GM18867 (cell line): ENCODE results near the gene TIGAR.

Experiments
- ATAC-seq: cut with Tn5 transposase; IDR thresholded peaks from one replicate; pipeline ENCODE4 v1.9.1; 2021; ENCODE audit warnings: mild to moderate bottlenecking, moderate library complexity; ENCODE audit not compliant: unreplicated experiment

The TIGAR gene

DNA sequence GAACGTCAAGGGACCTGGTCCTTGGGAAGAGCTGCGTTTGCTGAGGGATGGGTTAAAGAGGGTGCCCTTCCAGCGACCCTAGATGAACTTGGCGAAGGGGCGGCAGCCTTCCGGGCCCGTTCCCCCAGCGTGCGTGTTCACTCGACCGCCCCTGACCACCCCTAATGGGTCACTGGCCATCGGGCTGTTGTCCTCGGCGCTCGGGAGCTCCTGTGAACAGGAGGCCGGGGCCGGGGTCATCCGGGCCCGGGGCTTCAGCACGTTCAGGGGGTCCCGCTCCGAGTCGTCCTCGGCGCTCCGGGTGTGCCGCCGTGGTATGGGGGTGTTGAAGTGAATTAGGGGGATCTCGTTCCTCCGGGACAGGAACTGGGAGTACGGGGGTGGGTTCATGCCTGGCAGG, 49.3 kb downstream of the TIGAR start:
- no peak for ATAC-seq

DNA sequence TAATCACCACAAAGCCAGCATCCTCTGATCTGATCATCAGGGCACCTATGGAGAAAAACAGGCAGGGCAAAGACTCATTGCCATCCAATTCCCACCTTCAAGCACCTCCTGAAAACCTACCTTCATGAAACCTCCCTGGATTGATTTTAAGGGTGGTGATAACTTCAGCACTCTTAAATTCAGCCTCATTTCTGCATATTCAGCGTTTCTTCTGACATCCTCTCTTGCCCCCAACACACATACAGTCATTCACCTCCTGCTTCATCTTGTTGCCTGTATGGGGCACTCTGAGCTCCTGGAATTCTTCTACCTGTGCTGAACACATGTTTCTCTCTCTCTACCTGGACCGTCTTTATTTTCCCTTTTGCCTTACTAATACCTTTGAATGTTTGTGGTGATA, 51.6 kb downstream of the TIGAR start:
- ATAC-seq: no peak

DNA sequence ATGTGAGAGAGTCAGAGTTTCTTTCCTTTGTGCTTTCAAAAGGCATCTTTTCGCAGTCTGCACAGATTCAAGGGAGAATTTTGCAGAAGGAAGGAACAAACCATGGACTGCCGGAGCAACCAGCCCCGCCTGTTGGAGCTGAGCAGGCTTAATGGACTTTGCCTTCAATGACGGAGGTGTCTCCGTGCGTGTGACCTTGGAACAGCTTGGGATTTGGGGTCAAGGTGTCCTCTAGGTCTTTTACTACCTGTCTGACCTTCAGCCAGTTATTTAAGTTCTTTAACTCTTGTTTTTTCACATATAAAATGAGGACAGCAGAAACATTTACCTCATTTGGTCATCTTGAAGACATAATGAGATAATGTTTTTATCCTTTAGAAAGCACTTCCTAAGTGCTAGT, 54.4 kb downstream of the TIGAR start:
- no peak for ATAC-seq

DNA sequence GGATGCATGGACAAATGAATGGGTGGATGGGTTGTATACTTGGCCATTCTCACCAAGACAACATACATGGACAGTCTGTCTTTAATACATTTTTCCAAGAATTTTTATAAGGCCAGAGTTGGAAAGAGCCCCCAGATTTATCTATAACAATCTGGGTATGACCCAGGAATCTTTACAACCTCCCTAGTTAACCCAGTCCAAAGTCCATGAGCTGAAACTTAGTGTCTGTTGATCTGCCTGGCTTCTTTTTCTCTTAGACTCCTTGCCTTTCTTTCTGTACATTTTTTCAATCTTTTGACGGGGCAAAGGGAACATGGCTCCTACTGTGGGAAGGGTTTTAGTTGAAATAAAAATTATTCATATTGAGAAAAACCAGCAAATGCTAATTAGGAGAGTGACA, 57.8 kb downstream of the TIGAR start:
- no peak for ATAC-seq

DNA sequence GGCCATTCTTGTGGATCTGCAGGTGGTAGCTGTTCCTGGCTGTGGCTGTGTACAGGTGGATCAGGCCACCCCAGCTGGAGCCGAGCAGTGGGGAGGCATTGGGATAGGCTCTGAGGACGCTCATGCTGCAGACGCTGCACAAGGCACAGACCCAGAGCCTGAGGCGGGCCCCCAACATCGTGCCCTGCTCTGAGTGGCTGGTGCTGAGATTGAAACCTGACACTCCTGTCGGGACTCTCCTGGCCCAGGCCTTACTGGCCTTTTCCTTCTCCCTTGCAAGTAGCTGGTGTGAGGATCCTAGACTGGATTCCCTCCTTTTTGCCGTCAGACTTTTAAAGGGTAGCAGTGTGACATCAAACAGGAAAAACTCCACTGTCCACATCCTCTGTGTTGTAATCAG, 58.4 kb downstream of the TIGAR start, which contains the start of gene FGF23:
FGF23 (minus strand) TSS at position 308 of the 400 bp plus-strand sequence; CDS start at position 178, 130 bp downstream.
- no peak for ATAC-seq

DNA sequence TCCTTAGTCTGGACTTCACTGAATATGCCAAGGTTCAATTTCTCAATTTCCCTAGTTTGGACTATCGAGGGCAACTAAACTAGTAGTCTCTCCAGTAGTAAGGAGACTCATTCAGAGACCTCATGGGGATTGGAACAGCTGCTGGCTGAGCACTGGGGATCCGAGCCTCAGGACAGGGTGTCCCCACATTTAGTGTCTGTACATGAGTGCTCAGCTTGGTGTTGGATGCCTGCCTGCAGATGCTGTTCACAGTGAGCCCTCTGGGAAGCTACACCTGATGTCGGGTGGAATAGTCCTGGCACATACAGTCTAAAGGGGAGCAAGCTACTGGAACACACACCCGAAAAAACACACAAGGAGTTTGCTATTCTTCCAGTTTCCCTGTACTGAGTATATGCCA, 59.3 kb downstream of the TIGAR start:
- no peak for ATAC-seq

DNA sequence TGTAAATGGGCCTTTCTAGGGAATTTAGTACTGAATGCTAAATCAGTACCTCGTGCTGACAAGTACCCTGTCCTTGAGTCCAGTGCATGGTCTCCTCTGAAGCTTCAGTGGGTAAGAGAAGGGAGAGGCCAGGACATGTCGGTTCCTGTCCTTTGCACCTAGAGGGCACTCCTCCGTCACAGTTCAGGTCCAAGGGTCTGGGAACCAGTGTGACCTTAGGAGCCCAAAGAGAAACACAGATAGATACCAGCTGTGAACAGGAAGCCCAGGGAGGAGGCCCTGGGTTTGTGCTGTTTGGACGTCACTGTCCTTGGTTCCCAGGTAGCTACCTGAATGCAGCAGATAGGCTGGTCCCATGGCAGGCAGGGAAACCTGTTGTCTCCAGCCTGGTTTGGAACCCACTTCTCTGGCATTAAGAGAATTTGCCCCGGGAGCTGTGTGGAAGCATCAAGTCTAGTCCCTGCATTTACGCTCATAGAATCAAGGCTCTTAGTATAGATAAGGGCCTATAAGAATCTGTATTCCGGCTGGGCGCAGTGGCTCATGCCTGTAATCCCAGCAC, 62.4 kb downstream of the TIGAR start:
- ATAC-seq: no peak

DNA sequence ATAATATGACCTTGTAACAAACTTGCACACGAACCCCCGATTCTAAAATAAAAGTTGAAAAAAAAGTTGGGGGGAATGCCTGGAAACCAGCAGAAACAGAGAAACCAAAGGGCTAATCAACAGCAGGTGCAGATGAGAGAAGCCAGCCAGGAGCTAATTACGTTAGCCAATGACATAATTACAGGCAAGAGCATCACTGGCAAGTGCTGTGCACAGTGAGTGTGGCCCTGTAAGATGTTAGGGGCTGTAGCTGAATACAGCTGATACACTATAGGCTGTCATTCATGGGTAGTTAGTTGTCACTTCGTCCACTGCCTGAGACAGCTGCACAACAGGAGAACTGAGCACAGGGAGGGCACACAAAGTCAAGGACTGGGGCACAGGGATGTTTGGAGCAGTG, 65.8 kb downstream of the TIGAR start:
- ATAC-seq: no peak

DNA sequence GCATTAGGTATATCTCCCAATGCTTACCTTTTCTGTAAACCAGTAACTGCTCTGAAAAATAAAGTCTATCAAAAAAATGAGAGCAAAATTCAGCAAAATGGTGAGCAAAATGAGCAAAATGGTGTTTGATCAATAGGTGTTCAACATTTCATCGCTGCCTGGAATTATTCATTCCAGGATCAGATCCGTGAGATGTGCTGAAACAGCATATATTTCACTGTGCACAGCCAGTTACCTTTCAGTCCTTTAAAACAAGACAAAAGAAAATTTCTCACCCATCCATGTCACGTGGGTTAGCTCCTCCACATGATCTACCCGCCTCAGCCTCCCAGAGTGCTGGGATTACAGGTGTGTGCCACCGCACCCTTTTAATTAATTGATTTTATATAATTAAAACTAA, 66.6 kb downstream of the TIGAR start:
- ATAC-seq: no peak

DNA sequence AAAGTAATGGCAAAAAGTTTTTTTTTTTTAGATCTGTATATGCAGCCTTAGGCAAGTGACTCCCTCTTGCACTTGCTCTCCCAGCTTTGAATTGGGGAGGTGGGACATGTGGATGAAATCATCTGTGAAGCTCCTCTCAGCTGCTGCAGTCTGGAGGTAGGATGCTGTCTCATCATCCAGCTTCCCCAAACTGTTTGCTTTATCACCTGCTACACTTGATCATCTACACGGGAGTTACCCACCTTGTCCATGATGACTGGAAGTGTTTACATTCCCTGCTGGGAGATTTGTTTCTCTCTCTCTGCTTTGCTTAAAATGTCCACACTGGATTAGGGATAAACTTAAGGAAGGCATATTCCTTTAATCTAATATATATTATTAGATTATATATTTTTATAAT, 67.0 kb downstream of the TIGAR start:
- no peak for ATAC-seq

DNA sequence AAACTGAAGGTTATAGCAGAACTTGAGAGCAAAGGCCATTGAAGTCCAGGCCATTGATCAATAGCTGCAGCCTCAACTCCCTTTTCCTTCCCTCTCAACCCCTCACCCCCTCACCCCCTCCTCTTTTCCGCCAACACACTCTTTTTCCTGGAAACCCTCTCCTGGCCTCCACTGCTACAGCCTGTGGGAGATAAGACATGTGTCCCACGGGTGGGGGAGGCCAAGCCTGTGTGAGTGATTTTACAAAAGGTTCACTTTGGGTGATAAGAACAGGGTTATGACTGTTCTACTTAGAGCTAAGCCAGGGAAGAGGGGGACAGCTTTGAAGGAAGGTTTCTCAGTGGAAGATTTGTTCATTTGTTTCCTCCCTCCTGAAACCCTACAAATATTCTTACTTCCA, 67.6 kb downstream of the TIGAR start:
- ATAC-seq: no peak

DNA sequence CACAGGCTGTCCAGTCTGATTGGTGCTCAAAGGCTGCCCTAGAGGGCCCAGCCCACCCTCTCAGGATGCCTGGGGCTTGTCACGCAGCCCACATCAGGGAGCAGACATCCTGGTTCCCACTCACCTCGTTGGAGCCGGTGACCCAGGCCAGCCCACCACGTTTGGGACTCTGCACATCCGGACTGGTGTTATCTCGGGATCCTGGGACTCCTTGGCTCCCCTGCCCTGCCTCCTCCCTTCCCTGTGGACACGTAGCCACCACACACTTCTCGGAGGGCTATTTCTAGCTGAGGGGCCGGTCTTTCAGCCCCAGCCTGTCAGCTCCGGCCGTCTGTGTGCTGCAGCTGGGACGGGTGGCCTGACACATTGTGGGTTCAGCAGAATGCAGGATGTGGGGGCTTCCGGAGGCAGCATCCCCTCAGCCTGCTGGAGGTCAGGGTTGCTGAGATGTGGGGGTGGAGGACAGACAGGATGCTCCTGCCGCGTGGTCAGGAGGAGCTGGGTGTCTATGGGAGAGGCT, 71.3 kb downstream of the TIGAR start:
- no peak for ATAC-seq

DNA sequence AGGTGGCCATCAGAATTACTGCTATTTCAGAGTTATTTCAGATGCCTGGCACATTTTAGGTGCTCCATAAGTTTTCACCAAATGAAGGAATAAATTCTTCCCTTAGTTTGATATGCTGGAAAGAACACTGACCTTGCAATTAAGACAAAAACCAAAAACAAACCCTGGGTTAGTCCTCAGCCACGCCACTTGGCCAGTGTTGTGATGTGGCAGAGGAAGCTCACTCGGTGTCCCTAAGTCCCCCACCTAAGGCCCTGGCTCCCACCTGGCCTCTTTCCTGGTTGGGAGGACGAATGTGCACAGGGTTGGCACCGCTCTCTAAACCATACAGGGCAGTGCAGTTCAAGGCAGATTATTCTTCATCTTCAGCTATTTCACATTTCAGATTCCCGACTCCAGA, 72.2 kb downstream of the TIGAR start:
- no peak for ATAC-seq

DNA sequence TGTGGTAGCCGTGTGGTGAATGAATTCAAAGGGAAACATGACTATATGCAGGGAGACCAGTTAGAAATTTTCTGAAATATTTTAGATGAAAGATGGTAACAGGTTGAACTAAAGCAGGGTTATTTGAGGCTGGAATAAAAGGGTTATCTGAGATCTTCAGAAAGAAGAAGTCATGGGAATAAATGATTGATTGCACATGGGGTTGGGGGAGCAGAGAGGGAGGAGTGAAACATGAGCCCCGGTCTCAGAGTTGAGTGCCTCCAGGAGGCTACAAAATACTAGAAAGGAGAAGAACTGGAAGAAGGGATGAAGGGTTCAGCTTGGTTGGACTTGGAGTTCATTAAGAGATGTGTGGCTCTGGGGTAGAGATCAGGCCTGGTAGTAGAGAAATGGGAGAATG, 74.8 kb downstream of the TIGAR start:
- ATAC-seq: no peak

DNA sequence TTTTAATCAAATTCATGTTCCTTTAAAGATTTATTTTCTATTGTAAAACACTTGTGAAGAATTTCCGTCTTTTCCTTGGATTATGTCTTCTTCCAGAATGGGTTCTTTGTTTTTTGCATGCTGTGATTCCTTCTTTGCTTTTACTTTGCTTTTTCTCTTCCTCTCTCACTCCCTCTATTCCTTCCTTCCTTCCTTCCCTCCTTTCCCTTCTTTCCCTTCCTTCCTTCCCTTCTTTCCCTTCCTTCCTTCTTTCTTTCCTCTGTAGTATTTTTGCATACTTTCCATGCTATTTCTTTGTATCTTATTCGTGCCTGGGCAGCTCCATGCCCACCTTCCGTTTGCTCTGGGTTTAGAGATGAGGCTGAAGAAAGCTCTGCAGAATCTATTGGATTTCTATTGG, 80.1 kb downstream of the TIGAR start:
- ATAC-seq: no peak

DNA sequence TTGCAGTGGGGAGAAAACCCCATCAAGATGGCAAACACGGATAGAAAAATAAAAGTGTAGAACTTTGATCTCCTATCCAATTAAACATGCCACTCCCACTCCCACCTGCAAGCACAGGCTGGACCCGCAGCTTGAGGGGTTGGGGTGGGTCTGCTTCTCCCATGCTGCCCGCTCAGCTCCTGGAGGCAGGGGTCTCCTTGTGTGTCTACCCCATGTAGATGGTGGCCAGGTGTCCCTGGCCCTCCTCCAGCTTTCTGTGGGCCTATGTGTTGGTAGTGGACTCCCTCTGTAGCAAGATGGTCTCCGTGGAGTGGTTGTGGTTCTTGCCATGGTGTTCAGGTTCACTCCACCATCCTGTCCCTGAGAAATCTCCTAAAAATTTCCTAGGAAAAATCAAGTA, 82.0 kb downstream of the TIGAR start:
- ATAC-seq: no peak
